Epithelial cell of esophagus (primary cell): ENCODE data around the gene PRDM15.
A peak's percentile ranks its signal among the peaks of the same experiment; 100 is the strongest.

ENCODE experiments used
- DNase-seq: peaks from one replicate; pipeline ENCODE4 v3.0.0; 2010; ENCODE audit warnings: low read depth
- H3K4me3 ChIP-seq: 2 replicates; pipeline ENCODE4 v1.5.1; 2011; ENCODE audit warnings: mild to moderate bottlenecking, low read length, control low read depth
- CTCF ChIP-seq: IDR thresholded peaks from 2 replicates; pipeline ENCODE4 v1.5.1; 2011; ENCODE audit warnings: low read depth, mild to moderate bottlenecking, low read length, control low read depth, inconsistent platforms; ENCODE audit not compliant: insufficient read depth; ENCODE audit errors: missing control alignments

Gene PRDM15

GRCh38 chr21:41765973-41766882 lies 112.9 kb downstream of the PRDM15 start:
- H3K4me3 ChIP-seq: peak overlapping the region; percentile 89
- TF ChIP-seq CTCF: no peak
- DNase-seq: no peak

GRCh38 chr21:41765420-41765821 lies 113.7 kb downstream of the PRDM15 start:
- H3K4me3 ChIP-seq: peak overlapping the region; percentile 89
- no peak for DNase-seq
- no peak for TF ChIP-seq CTCF

- peak overlapping the region; percentile 89 for H3K4me3 ChIP-seq
- TF ChIP-seq CTCF: no peak
- DNase-seq: peak; percentile 53
Observed at GRCh38 chr21:41764558-41765419, 114.4 kb downstream of the PRDM15 start.

- H3K4me3 ChIP-seq: peak overlapping the region; percentile 89
- TF ChIP-seq CTCF: no peak
- DNase-seq: no peak
Observed at GRCh38 chr21:41763996-41764395, 115.1 kb downstream of the PRDM15 start.

GRCh38 chr21:41763398-41763931 lies 115.7 kb downstream of the PRDM15 start:
- peak; percentile 93 for DNase-seq
- no peak for TF ChIP-seq CTCF
- H3K4me3 ChIP-seq: peak overlapping the region; percentile 89

GRCh38 chr21:41762753-41763152 lies 116.4 kb downstream of the PRDM15 start:
- no peak for TF ChIP-seq CTCF
- no peak for DNase-seq
- peak overlapping the region; percentile 89 for H3K4me3 ChIP-seq
